GM11168 (cell line): Measurements from ENCODE around the gene GPC5.
"Not testable (repeated sequence)": the region's sequence is repeated elsewhere in the genome, so short reads cannot be mapped to it uniquely, and the experiment has no call there.

Experiments
- in situ Hi-C: fragments of 300-500 bp; cut with MboI; formaldehyde crosslinking; loops from one replicate; pipeline ENCODE4 v1.12.0; 2022; ENCODE audit warnings: low sequenced_read_pairs; ENCODE audit not compliant: unreplicated experiment

Gene GPC5

DNA sequence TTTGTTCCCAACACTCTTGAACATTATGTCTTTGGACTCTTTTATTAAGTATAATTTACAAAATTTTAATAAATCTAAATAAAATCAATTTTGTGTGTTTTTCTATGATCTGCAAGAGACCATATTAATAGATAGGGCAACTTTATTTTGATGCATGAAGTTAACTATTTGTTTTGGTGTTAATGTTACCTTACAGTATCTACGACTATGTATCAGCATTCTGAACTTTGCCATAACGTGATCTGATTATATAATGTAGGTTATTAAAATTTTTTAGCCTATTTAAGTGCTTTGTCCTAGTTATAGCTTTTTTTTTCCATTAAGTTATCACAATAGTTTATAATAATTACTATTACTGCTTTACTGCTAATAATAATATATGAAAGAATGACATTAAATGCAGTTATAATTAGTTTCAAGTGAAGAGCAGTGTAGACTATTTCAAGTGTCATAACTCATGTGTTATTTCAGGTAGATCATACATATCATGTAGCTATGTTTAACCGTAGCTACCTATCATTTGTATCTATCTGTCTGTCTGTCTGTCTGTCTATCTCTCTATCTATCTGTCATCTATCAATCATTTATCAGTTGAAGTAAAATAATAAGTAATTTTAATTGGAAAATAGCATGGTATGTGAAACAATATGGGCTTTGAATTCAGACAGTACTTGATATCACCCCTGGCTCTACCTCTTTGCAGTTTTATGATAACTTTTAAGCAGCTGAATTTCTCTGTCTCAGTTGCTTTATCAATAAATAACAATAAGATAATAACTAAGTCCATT lies 229.7 kb downstream of the GPC5 start:
- in situ Hi-C loops, result no loop called here

DNA sequence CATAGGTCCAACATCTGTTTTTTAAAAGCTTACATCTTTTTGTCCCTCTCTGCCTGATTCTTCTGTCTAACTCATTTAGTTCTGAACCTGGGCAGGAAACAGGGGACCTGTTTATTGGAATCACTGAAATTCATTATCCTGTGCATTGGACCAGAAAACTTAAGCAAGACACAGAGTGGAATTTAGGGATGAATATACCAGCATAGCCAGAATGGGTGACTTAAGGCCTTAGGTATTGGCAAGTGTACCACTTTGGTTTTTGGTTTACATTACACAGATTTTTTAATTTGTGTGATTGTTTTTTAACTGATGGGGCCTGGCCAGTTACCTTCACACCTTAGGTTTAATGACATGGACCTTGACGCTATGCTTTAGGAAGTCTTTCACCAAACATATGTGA lies 232.5 kb downstream of the GPC5 start:
- in situ Hi-C loops, result no loop called here

DNA sequence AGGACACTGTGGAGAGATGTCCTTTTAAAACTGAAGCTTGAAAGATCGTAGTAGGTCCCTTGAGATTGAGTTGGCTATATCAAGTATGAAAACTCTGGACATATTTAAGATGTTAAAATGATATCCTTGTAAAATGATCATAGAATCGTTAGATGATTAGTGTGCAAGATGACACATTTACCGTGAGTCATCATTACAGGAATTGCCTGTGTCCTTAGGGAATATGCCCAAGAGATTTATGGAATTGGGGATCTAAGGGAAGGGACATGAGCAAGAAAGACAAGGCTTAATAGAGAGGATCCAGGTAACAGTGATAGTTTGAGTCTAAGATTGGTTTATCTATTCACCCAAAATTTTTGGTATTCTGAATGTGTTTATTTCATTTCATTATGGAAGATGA lies 233.7 kb downstream of the GPC5 start:
- in situ Hi-C loops, result no loop called here

DNA sequence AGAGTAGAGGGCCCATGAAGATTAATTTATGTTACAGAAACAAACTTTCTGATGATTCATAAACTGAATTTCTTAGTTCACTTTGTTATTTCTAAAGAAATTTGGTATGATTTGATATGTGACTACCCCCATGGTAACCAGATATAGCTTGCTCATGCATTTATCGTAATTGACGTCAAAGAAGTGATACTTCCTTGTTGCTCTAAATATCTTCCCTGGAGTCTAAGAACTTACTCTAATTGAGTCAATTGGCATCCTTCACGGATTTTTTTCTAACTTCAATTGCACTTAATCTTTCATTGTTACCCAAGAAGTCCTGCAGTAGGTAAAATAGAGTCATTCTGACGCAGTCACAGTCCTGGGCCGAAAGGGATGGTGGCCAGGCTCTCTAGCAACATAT lies 240.9 kb downstream of the GPC5 start:
- in situ Hi-C loops, result no loop called here

DNA sequence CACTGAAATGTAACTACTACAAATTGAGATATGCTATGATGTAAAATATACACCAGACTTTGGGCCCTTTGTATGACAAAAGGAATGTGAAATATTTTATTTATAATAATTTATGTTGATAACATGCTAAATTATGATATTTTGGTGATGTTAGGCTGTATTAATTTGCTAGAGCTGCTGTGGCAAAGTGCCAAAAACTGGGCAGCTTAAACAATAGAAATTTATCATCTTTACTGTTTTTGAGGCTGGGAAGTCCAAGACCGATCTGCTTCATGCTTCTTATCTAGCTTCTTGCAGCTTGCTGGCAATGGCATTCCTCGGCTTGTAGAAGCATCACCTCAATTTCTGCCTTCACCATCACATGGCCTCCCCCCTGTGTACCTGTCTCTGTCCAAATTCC lies 245.0 kb downstream of the GPC5 start:
- in situ Hi-C loops, result no loop called here

DNA sequence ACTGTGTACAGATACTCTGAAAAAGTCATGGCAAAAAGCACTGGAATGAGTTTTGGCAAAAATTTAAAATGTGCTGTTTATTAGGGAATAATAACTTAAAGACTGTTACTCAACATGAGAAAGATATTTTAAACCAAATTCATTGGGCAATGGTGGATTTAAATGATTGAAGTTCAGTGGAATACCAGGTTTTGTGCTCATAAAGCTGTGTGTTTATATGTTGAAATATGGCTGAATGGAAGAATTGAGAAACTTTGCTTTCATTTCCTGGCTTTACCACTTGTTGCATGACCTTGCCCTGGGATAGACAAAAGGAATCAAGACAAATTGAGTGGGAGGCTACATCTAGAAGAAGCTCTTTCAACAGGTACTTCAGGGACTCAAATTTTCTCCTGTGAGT lies 246.4 kb downstream of the GPC5 start:
- in situ Hi-C loops, result no loop called here

DNA sequence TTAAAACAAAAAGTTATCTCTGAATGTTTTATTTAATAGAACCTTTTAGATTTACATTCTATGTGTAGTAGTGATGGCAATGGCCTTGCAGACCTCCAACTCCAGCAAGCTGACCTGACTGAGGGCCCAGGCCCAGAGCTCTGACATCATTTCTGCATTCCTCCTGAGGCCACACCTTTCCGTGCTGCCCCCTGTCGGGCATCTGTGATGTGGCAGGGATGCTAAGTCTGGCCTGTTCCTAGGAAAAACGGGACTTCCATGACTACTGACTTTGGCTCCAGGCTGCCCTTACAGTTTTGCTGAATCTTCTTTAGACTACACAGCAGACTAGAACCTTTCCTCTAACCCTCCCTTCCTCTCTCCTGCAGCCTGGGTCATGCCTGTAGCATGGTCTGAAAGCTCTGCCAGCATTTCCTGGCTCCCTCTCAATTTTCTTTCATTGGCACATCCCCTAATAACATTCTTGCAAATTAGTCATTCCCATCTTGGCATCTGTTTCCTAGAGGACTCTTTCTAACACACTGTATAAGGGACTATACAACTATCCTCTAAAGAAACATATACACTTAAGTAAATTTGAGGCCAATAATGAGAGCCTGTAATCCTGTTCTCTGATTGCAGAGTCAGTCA lies 249.1 kb downstream of the GPC5 start:
- in situ Hi-C loops, result no loop called here

DNA sequence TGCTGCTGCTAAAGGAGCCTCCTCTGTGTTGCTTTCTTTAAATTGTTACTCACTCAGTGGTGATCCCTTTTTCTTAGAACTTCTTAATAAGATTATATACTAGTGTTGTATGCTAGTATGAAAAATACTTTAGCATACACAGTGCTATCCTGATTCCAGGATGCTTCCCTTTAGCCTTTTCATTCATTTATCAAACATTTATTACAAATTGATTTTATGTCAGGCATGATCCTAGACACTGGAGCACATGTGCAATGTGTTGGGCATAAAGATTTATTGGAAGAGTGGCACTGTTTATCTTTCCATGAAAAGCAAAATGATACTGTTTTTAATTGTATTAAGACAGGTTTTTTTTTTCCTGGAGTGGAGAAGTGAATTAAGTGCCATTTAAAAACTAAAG lies 249.6 kb downstream of the GPC5 start:
- in situ Hi-C loops, result no loop called here

DNA sequence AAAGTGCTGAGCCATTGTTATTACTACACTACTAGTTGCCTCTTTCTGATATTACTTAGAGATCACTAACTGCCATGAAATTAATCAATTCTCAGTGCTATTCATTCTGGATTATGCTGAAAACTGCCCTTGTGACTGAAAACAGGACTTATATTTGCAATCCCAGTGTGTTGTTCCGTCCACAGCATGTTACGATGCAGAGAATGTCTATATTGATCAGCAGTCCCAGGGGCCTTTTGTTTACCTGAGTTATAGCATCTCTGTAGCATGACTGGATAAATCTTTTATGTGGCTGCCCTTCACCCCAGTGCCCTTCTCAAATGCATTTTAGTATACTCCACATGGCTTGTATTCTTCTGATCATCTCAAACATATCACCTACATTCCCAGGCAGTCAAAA lies 251.0 kb downstream of the GPC5 start:
- in situ Hi-C loops, result no loop called here

DNA sequence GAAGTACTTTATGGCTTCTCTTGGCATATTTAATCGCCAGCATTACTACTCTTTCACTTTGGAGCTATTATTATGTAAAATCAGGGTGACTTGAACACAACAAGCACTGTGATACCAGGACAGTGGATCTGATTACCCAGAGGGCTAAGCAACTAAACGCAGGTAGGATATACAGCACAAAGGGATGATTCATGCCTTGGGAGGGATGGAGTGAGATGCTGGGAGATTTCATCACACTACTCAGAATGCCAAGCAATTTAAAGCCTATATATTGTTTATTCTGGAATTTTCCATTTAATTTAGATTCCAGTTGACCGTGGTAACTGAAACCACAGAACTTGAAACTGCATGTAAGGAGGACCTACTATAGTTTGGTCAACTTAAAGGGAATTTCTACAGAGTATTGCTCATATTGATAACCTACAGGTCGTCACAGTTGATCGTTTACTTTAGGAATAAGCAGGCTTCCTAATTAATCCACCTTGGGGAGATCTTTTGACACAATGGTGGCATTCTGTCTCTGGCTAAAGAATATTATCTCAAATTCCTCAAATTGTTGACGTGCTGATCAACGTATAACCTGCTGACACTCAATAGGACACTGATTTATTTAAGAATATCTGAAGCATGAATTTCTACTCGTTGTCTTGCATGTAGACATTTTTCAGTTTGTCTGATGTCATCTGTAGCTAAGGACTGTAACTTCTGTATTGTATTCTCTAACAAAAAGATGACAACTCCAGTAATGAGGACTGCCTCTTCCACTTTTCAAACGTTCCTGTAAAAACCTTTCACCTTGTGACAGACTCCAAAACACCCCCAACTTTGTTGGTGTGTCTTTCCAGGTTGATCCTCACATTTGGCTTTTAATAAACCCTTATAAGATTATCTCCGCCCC lies 254.2 kb downstream of the GPC5 start:
- in situ Hi-C loops, result no loop called here

DNA sequence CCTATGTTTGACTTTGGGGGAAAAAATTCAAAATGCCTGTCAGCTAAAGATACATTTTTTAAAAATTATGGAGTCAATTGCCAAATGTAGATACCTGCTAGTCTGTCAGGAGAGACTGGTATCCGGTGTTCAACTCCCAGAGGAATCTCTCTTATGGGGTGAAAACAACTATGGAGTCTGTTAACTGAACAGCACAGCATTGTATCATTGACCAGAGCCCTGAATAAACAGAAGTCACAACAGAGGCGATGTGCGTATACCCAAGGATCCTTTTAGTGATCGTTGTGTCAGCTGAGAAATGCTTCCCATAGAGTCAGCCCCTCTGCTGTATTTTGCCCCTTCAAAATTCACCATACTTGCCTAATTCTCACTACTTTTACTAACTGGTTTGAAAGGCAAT lies 257.3 kb downstream of the GPC5 start:
- in situ Hi-C loops, result no loop called here

DNA sequence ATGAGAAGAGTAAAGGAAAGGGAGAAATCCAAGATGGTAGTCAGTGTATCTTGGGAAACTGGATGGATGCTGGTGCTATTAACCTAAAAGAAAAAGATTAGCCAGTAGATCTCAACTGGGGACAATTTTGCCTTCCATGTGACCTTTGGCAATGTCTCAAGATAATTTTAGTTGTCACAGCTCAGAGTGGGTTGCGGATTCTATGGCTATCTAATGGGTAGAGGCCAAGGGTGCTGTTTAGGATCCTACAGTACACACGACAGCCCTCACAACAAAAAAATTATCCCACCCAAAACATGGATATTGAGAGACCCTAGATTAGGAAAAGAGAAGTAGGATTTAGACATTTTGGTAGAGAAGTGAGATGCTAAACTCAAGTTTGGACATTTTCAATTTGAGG lies 258.9 kb downstream of the GPC5 start:
- in situ Hi-C loops, result no loop called here

DNA sequence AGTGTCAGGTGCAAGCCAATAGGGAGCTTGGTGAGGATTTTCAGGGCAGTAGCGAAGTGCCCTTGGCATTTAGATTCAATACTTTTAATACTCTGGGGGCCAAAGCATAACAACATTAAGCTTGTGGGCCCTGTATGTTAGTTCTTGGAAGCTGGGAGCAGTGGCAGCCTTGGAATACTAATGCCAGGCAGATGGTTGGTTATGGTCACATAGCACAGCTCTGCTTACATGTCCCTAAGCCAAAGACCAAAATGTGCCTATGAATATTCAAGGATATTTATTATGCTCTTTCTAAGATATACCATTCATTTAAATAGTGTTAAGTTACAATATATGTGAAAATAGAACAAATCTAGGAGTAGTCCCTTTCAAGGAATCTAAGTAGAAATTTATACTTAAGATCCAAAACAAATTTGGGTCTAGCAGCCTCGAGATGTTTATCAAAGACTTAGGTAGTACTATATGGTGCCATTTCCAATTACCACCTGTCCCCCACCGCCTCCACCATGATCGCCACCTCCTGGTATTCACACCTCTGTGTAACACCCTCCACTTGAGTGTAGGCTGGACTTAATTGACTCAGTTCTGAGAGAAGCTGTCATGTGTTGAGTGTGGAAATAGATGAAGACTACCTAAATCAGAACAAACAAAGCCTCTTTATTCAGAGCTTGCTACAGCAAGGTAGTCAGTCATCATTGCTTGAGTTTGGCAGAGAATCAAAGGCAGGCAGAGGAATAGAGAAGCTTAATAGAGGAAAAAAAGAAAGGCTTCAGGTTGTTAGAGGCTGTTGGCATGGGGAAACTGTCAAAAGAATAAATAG lies 261.0 kb downstream of the GPC5 start:
- in situ Hi-C loops, result no loop called here

DNA sequence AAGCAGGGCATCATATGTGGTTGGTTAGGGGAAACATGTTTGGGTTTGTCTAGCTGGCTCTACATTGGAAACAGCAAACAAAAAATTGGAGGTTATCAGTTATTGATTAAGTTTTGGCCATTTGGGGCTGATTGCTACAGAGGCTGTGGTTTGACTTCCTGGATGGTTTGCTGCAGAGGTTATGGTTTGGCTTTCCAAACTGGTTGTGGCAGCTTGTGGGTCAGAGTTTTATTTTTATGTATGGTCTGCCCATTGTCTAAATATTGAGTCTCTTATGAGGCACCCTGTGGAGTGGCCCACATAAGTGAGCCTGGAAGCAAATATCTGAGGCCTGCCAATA lies 261.6 kb downstream of the GPC5 start:
- in situ Hi-C loops, result no loop called here

DNA sequence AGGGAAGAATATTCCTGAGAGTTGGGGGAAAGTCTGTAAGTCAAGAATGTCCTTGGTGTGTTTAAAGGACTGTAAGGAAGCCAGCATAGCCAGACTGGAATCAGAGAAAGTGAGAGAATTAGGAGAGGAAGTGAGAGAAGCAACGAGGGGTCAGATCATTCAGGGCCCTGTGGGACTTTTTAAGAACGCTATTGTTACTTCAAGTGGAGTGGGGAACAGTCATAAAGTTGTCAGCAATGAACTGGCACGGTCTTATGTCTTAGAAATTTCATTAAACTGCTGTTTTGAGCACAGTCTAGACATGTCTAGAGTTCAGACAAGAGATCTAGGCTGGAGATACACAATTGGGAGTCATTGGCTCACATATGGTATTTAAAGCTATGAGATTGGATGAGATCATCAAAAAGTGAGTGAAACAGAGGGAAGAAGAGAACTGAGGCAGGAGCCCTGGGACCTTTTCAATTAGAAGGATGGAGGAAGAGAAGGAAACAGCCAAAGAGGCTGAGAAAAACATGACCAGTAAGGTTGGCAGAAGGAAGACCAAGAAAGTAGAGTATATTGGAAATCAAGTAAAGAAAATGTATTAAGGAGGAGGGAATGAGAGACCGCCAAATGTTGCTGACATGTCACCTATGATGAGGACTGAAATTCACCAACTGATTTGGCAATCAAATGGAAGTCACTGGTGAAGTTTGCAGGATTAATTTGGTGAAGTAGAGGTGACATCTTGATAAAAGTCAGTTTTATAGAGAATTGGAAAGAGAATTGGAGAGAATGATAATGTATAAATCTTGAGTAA lies 263.5 kb downstream of the GPC5 start:
- in situ Hi-C loops, result no loop called here

DNA sequence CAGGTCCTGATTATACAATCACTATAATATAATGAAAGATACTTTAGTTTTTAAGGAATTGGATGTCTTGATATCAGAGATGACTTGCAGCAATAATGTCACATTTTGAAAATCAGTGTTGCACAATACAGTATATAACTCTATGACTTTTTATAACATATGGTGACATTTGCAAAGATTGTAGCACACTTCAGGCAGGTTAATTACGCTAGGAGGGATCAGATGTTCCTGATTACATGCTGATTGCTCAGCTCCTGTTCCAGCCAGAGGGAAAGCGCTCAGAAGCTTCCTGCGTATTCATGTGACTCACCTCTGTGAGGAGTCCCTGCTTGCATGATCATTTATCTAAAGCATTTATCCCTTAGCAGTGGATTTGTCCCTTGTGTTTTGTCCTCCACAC lies 265.6 kb downstream of the GPC5 start:
- in situ Hi-C loops, result no loop called here

DNA sequence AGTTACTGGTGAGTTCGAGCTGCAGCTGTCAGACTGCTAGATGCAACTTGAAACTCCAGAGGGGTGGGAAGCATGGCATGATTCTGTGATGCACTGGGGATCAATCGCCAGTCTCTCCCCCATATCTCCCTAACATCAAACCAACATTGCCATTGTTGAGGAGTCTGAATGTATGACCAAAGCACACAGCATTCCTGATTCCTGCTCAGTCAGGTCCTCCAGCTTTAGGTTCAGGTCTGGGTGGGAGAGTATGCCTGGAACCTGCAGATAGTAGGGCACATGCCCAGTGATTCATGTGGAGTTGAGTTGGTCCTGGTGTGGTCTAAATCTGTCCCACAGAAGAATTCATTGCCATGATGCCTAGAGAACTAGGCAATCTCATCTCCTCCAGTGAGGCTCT lies 269.1 kb downstream of the GPC5 start:
- in situ Hi-C loops, result no loop called here

DNA sequence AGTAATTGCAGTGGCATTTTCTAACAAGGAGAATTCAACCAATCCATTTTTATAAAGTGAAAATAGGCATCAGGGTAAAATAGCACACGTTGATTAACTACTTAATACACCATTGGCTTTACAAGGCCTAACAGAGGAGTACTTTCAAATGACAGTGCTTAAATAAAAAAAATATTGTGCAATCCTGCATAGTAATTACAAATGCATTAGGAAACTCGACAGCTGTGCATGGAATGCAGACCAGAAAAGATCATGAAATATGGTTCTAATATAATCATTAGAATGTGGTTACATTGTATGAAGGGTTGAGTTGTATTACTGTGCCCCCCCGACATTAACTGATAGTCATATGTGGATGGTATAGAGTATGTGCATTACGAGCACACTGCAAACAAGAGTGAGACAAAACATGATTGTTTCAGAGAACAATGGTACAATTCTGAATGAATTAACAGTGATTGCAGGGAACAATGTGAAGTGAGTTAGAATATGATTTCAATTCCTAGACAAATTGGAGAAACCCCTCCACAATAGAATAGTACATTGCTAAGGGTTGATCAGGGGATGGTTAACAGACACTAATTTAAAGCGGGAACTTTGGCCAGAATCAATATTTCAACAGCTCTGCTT lies 270.6 kb downstream of the GPC5 start:
- in situ Hi-C loops, result no loop called here

DNA sequence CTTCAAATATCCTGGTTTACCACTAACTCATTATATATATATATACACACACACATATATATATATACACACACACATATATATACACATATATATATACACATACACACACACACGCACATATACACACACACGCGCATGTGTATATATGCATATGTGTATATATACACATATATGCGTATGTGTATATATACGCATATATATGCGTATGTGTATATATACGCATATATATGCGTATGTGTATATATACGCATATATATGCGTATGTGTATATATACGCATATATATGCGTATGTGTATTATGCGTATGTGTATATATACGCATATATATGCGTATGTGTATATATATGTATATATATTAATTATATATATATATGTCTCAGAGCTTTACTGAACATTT lies 275.9 kb downstream of the GPC5 start:
- in situ Hi-C loops, result not testable (repeated sequence)
